ENCODE measurements around the gene TBX1.

Gene TBX1

DNA sequence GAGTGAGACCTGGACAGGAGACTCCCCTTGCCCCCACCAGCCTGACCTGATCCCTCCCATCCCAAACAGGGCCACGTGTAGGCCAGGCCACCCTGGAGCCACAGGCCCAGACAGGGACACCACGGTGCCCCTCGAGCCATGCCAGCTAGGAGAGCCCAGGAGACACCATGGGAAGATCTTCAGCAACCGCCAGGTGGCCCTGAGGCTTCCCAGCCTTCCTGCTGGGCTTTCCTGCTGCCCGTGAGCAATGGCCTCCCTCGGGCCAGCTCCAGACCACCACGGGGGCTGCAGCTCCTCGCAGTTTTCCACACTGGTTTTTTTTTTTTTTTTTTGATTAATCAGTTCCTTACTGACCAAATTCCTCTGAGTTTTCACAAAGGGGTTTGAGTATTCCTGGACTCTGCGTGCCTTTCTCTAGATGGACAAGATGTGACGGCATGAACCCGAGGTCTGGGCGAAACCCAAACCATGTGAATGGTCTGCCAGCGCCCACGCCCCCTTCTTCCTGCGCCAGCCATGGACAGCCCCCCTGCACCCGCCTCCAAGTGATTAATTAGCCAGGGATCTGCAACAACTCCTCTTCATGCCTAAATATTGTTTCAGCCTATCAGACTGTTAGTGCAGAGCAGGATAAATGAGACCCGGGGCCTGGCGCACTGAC, 40.9 kb downstream of the TBX1 start:
- peak; percentile 17 for DNase-seq

DNA sequence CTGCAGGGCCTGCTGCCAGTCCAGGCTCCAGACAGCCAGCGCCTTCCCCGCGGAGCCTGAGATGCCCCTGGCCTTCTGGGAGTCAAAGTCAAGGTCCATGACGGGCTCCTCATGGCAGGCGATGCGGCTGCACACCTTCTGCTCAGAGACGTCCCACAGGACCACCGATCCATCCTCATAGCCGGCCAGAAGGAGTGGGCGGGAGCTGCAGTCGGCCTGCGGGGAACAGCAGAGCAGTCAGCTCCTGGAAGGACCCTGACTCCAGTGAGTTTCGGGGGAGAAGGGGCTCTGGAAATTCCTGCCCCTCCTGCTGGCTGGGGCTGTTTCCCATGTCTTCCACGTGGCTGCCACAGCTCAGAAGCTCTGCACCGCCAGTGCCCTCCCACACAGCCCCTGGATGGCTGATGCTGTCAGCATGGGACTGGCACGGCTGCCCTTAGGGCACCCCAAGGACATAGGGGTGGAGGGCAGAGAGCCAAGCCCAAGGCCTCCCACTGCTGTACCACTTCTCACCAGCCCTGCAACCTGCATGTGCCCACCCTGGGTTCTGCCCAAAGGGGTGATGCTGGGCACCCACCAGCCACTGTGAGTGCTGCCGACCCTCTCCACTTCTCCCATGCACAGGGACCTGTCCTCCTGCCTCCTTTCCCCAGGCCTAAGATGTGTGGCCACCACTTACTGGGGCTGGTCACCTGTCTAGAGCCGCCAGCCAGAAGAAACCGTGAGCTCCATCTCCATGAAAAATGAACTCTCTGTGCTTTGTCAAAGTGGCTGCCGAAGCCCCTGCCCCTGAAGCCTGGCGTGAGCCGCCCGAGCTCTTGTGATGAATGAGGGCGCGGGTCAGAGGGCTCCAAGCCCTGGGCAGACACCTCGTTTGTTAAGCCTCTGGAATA, 41.7 kb downstream of the TBX1 start:
- peak; percentile 24 for DNase-seq

DNA sequence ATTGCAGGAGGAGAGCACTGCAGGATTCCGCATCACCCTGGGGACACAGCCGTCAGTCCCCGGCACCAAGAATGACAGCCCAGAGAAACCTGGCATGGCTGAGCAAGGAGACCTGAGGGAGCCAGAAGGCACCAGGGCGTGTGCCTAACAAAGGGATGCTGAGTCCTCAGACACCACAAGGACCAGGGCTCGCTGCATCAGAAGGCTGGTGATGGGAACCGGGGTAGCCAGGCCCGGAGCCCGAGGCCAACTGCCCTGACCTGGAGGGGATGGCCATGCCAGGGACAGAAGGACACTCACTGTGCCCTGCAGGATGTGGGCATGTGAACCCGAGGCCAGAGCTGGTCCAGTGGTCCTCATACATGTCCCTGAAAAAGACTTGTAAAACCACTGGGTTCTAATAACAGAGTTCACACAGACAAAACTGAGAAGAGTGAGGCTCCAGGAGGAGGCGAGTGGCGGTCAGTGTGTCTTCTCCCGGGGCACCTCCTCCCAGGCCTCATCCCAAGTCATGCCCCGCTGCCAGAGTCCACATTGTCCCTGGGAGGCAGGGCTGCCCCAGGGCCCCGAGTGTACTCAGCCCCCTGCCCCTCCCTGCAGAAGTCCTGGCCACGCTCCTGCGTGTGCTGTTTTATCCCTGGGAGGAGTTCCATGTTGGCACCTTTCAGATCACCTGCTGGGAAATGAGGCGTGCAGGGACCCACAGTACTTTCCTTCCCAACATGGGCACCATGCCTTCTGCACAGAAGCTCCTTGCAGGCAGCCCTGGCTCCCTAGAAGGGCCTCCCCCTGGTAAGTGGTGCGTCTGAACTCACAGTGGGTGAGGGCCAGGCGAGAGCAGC, 42.5 kb downstream of the TBX1 start:
- DNase-seq = peak; percentile 13

DNA sequence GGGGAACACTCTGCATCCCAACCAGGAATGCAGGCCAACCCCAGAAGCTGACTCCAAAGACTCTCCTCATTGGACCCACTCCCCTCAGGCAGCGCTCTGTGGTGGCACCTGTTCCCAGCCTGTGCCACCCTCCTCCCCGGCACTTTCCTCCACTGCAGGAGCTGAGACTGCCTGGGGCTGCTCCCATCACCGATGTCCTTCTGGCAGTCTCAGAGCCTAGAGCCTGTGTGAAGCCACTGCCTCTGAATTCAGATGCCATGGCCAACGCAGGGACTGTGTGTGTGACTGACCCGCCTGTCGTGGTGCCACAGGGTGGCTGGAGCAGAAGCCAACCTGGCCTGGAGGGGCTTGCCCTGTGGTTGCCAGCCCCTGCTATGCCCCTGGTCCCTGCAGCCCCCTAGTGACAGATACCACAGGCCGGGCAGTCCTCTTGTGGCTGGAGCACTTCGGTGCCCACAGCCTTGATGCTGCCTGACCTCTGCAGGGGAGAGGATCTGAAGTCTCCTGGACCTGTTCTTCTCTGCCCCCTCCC, 43.2 kb downstream of the TBX1 start:
- peak; percentile 10 for DNase-seq

DNA sequence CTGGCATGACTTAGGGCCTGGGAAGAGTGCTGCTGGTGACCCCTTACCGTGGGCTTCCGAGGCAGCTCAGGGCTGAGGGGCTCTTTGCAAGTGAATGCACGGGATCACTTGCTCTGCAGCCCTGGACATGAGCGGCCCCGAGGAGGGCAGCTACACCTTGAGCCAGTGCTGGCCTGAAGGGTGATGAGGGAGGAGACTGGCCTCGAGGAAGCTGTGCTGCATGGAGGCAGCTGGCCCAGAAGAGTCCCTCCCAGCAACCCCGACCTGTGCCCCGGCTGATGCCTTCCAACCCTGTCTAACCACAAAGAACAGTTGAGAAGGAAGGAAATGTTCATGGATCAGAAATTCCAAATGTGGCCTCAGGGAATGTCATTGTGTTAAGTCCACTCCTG, 45.2 kb downstream of the TBX1 start:
- no peak for DNase-seq

DNA sequence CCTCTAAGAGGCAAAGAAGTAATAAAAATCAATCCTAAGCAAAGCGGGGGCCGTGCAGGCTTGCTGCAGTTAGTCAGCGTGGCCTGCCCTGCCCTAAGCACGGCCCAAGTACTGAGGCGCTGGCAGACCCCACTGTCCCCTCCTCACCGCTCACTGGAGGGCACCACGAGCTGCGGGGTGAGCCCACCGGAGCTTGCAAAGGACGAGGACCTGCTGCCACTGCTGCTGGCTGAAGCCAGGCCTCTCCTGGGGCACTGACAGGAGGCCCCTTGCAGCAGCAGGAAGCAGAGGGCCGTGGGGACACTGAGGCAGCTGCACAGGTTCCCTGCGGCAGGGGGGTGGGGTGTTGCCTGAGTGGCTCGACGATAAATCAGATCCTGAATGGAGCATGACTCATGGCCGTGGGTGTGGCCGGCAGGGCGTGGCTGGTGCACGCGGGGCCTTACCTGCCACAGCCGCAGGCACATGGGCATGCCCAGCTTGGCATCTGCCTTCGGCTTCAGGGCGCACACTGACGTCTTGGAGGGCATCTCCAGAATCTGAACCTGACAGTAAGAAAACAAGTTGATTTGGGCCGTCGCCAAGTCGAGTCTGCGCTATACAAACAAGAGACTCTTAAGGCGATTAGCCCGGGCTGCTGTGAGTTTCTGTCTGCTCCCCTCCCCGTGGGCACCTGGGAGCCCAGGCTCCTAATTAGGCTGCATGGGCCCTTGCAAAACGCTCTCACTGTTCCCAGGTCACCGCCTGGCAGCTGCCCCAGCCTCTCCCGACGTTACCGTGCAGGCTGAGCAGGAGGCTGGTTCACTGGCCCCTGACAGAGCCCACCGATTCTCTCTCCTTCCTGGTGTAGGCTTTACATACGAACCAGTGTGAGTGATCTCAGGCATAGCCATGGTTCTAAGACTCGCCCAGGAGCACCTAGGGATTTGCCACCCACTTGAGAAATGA, 45.9 kb downstream of the TBX1 start:
- peak; percentile 27 for DNase-seq

DNA sequence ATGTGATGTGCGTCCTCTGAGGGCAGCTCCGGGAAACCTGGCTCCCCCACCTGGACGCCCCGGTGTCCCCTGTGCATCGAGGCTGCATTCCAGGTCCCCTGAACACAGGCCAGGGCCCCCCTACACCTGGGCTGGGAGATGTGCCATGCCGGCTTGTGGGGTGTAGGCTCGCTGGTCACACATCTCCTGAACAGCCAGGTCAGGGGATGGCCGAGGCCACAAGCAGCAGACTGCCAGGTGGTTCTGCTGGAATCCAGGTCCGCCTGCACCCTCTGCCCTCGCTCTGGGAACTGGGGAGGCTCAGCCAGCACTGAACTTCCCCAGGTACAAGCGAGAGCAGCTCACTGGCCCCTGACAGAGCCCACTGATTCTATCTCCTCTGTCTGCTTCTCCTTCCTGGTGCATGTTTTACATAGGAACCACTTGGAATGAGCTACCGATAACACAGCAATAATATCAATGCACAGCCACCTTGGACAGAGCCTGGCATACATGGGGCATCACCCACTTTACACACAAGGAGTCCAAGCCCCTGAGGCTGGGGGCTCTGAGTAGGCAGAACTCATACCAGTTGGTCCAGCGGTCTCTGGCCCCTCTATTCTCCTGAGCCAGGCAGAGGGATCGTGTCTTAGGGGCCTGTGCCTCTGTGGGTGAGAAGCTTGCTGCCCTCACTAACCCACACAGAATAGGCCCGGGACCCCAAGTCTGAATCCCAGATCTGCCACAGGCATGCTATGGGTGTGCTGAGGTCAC, 46.8 kb downstream of the TBX1 start:
- DNase-seq = peak; percentile 12

DNA sequence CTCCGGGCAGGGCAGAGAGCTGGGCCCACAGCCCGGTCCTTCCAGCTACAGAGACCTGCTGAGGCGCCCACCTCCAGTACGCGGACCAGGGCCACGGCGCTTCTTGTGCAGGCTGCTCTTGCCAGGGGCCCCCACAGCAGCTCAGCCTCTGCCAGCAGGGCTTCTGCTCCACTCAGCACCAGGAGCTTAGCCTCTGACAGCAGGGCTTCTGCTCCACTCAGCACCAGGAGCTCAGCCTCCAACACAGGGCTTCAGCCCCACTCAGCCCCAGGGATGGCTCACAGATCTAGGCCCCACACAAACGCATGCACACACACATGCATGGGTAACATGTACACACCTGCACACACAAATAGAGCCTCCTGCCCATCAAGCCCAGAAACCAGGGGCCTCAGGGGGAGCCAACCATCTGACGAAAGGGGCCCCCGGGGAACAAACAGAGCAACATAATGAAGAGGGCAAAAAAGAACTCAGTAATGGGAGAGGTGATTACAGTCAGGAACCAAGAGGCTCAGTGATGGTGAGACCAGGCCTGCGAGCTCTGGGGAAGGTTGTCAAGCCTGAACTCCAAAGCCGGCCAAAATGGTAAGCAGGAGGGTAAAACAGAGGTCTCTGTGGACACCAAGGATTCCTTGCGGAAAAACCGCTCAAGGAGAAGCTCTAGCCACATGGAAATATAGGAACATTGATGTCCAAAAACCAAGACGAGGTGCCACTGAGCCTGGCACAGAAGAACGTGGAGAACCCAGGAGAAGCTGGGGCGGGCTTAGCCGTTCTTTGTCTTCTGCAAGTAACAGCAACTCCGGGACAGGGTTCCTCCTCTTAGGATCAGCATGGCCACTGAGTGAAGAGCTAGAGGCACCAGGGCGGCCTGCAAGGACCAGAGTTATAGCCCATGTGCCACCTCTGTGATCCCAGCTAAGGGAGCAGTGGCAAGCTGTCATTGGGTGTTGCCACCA, 47.6 kb downstream of the TBX1 start:
- peak; percentile 17 for DNase-seq

DNA sequence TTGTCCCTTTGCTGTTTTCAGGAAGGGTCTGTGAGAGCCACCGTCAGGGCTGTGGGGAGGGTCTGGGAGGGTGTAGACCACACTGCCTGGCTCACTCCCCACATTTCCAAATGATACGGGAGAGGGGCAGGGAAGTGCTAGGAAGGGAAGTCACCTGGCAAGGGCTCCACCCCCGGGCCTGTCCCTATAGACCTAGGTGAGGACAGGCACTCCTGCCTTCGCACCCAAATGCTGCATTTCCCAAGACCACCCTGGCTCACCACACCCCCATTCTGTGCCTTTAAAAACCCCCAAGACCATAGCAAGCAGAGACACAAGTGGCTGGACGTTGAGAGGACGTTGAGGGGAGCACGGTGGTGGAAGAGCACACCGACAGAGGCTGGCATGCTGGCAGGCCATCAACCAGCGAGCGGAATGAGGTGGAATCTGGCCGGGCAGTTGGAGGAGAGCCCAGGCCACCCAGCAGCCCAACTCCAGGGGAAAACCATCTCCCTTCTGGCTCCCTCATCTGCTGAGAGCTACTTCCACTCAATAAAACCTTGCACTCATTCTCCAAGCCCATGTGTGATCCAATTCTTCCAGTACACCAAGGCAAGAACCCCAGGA, 48.4 kb downstream of the TBX1 start:
- no peak for DNase-seq

DNA sequence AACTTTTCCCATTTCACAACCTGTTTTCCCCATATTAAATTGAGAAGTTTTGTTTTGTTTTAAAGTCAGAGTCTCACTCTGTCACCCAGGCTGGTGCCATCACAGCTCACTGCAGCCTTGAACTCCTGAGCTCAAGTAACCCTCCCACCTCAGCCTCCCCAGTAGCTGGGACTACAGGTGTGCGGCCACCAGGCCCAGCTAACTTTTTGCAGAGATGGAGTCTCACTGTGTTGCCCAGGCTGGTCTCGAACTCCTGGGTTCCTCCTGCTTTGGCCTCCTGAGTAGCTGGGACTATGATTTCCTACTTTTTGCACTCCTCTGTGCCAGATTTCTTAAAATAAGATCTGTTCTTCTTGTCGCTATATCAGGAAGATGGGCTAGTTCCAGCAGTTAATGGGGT, 49.2 kb downstream of the TBX1 start:
- DNase-seq = no peak

DNA sequence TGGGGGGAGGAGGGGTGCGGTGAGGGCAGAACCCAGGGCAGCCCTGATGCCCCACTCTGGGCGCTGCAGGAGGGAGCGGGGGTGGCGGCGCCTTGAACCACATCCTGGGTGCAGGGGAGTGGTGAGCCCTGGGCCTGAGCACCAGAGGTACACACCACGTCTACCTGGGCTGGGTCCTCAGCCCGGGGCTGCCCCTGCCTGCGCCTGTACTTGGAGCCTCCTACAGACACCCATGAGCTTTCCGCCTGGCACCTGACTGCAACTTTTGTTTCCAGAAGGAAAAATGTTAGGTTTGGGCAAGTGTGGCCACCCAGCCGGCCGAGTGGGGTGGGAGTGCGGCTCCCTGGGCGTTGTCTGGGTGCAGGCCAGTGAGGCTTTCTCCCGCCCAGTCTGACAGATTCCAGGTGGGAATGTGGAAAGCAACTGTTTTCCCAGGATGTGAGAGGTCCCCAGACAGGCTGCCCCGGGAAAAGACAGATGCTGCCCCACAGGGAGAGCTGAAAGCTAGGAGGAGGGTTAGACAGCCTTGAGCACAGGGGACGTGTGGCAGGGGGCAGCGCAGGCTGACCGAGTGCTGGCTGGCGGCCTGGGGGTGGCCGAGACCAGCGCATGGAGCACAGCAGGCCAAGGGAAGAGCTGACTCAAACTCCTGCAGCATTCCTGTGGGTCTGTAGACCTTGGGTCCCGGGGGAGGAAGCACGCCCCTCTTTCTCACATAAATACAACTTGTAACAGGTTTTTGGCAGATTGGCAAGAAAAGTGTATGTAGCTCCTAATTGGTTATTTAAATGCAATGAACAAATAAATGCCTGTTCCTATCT, 50.0 kb downstream of the TBX1 start:
- no peak for DNase-seq

DNA sequence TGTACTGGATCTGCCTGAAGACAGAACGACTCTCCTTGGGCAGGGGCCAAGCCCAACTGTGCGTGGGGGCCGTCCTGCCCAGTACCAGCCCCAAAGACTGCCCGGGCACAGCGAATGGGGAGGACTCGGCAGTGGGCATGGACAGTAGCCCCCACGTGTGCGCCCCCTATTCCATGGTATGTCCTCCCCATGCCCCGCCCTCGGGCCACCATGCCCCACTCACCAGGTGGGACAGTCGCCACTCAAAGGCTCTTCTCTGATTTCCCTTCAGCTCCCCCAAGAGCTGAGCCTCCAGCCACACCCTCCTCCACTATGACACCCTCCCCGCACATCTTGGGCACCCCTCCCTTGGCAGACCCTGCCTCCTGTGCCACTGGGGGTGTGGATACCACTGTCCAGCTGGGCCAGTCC, 50.6 kb downstream of the TBX1 start:
- no peak for DNase-seq

DNA sequence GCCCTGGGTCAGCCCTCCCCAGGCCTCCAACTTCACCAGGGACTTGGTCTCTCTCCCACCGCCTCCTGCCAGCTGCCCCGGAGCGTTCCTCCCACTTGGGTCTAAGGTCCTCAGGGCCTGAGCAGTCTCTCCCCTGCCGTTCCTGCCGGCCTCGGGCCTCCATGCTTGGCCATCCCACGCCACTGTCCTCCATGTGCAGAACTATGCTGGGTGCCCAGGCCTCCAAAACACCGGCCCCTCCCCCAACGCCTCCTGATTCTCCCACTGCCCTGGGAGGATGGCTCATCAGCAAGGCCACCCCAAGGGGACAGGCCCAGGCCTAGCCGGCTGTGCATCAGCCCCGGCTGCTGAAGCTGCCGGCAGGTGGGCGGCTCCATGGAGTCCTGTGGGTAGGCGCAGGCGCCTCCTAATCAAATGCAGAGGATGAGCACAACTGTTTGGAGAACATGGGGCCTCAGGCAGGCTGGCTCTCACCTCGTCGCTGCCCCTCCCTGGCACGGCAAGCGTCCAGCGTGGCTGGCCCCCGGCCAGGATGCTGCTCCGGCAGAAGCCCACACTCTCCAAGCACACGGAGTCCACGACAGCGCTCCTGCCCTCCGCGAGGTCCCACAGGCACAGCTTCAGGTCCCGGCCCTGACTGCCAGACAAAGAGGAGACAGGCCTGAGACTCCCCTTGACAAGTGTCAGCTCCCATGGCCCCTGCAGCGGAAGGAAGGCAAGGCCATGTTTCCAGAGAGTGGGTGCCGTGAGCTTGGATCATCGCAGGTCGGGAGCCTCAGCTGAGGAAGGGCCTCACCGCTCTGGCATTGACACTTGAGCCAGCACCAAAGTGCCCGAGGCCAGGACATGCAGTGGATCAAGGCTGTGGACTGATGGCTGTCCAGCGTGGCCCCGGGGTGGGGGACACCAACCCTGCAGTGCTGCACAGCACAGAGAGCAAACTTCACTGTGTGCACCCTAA, 51.5 kb downstream of the TBX1 start:
- DNase-seq = no peak

DNA sequence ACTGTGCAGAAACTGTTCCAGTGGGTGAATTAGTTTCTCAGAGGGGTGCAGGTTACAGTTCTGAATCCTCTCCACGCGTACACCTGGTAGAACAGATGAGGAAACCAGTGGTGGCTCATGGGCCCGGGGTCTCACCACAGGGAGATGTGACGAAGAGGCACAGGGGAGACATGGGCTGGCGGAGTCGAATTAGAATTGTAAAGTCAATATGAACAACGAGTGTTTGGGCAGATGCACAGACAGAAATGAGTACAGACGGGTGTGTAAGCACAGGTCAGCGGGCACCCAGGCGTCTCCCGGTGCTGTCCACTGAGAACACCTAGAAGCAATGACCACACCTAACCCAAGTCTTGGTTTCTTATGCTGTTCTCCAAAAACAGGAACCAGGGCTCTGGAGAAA, 52.3 kb downstream of the TBX1 start:
- DNase-seq = no peak

DNA sequence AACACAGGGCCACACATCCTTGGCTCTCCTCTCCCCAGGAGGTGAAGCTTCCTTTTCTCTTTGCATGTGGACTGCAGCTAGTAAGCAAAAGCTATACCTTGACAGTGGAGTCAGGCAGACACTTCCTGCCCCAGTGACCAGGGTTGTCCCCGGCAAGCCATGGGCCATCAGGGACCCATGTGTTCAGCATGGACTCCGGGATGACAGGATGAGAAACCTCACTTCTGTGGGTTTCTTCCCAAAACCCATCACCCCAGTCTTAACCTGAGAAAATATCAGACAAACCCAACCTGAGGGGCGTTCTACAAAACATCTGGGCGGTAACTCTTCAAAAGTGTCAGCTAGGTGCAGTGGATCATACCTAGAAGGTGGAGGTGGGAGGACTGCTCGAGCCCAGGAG, 53.9 kb downstream of the TBX1 start:
- DNase-seq = no peak

DNA sequence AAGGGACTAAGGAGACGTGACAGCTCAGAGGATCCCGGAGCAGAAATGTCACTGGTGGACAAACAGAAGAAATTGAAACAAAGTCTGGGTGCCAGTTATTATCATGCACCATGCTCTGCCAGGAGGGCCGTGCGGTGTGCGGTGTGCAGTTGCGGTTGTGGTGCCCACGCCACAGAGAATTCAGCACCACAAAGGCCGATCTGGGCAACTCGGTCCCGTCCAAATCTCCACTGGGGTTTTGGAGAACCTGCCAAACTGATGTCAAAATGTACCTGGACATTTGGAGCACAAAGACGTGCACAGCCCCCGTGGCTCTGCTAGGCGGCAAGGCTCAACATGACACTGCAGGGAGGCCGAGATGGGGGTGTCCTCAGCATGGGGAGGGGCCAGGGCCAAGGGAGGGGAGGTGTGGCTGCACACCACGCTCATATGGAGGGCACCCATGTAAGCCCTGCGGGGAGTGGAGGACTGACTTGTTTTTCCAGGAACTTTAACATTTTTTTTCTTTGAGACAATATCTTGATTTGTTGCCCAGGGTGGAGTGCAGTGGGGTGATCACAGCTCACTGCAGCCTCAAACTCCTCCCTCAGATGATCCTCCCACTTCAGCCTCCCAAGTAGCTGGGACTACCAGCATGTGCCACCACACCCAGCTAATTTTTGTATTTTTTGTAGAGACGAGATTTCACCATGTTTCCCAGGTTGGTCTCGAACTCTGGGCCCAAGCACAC, 54.7 kb downstream of the TBX1 start:
- no peak for DNase-seq

DNA sequence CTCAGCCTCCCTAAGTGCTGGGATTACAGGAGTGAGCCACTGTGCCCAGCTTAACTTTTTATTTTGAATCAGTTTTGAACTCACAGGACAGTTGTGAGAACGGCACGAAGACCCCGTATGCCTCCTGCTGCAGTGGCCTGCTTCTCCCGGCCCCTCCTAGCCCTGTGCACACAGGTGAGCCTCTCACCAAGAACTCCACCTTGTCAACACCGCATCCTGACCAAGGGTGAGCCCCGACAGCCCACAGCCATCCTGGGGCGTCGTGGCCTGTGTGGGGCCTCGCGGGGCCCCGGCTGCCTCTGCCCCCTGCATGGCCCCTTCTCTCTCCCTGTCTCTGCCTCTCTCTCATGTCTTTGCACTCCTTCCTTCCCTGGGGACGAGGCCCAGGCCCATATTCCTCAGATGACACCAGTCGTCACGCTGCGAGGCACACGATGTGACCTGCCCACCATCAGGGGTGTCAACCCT, 55.3 kb downstream of the TBX1 start:
- no peak for DNase-seq

Measured in right hindlimb (tissue), 1 donor.